A549 (cell line): ENCODE data around the gene CTNNA3. TPM values are rescaled to one million over a fixed set of nuclear protein-coding genes. Genes with fewer than 3 reads are reported as not detected.

Experiments used
- ATAC-seq, 2 experiments: fragments of 200-7000 bp in 1 of 2; fragments of >200 bp in 1 of 2; cut with Nextera tagmentation in 1 of 2; cut with Tn5 transposase in 1 of 2; 3 replicates each; pipeline versions ENCODE4 v1.8.0 to v1.9.1; 2018 to 2020; ENCODE audit warnings: mild to moderate bottlenecking in 1 of 2, moderate library complexity in 1 of 2
- CTCF ChIA-PET: fragments of 300-600 bp; sonication (Branson Sonifier 250); formaldehyde crosslinking; extraction: SDS; loops from one replicate; lab custom pipeline; 2021; ENCODE audit warnings: antibody characterized with exemption, inconsistent platforms; lab: Yijun Ruan, JAX
- POLR2A ChIA-PET: fragments of 350-600 bp; formaldehyde crosslinking; extraction: SDS; loops from one replicate; lab custom pipeline; 2021; ENCODE audit warnings: antibody characterized with exemption, inconsistent platforms; lab: Yijun Ruan, JAX
- DNase-seq, 2 experiments: peaks; one replicate each; pipeline versions ENCODE4 v3.0.0 to v3.0.0-alpha.2; 2011 to 2016; ENCODE audit warnings: low read depth in 1 of 2, low spot score in 1 of 2
- FAIRE-seq: peaks from 2 replicates; lab custom pipeline; 2011; peaks lifted over from hg19 to GRCh38; lab: Jason Lieb, UNC
- H3K27ac ChIP-seq, 2 experiments: fragments of >200 bp; sonication (Bioruptor Twin); formaldehyde crosslinking; 3 replicates each; pipeline ENCODE4 v1.5.1; 2016 to 2017
- H3K4me1 ChIP-seq: fragments of >200 bp; sonication (Bioruptor Twin); formaldehyde crosslinking; 3 replicates; pipeline ENCODE4 v1.6.1; 2016
- H3K4me2 ChIP-seq: fragments of >200 bp; sonication (Bioruptor Twin); formaldehyde crosslinking; 3 replicates; pipeline ENCODE4 v1.6.1; 2016
- H3K4me3 ChIP-seq: fragments of >200 bp; sonication (Bioruptor Twin); formaldehyde crosslinking; 3 replicates; pipeline ENCODE4 v1.5.1; 2016
- H3K9me3 ChIP-seq: fragments of >200 bp; sonication (Bioruptor Twin); formaldehyde crosslinking; 3 replicates; pipeline ENCODE4 v1.6.1; 2016
- BHLHE40 ChIP-seq: IDR thresholded peaks from 2 replicates; pipeline ENCODE4 v1.6.1; 2012; ENCODE audit warnings: low read depth, low read length, inconsistent platforms
- CBX2 ChIP-seq: fragments of 200-600 bp; sonication (generic); IDR thresholded peaks from 2 replicates; pipeline ENCODE4 v1.6.1; 2016; ENCODE audit warnings: low read depth, mild to moderate bottlenecking, borderline replicate concordance
- CHD2 ChIP-seq: fragments of 150-350 bp; IDR thresholded peaks from 2 replicates; pipeline ENCODE4 v1.6.1; 2014; ENCODE audit warnings: low read length; ENCODE audit not compliant: partially characterized antibody
- FOSL2 ChIP-seq, 2 experiments: fragments of 450-650 bp in 1 of 2; fragments of >200 bp in 1 of 2; sonication (Bioruptor Twin) in 1 of 2; formaldehyde crosslinking; IDR thresholded peaks; 2 replicates each; pipeline versions ENCODE4 v1.5.0 to v1.6.1; 2016 to 2020; ENCODE audit warnings: mild to moderate bottlenecking in 1 of 2, moderate library complexity in 1 of 2
- GATA3 ChIP-seq: IDR thresholded peaks from 2 replicates; pipeline ENCODE4 v1.6.1; 2012; ENCODE audit warnings: borderline replicate concordance
- HDAC2 ChIP-seq: fragments of 200-600 bp; sonication (generic); IDR thresholded peaks from 2 replicates; pipeline ENCODE4 v1.6.1; 2016
- HEYL ChIP-seq: fragments of 250-450 bp; sonication (Bioruptor Pico); IDR thresholded peaks from 2 replicates; pipeline ENCODE4 v1.8.0; 2021; ENCODE audit warnings: mild to moderate bottlenecking, moderate library complexity
- JUN ChIP-seq, 2 experiments: fragments of >200 bp; sonication (Bioruptor Twin); formaldehyde crosslinking; IDR thresholded peaks; 2 replicates in 1 of 2; 3 replicates in 1 of 2; pipeline ENCODE4 v1.6.1; 2016 to 2017
- KDM1A ChIP-seq: fragments of 200-600 bp; sonication (generic); IDR thresholded peaks from 2 replicates; pipeline ENCODE4 v1.6.1; 2016; ENCODE audit warnings: low read depth, mild to moderate bottlenecking
- KDM5A ChIP-seq: fragments of 200-600 bp; sonication (generic); IDR thresholded peaks from 2 replicates; pipeline ENCODE4 v1.6.1; 2016; ENCODE audit warnings: antibody characterized with exemption, mild to moderate bottlenecking
- MAFK ChIP-seq: fragments of 450-650 bp; IDR thresholded peaks from 2 replicates; pipeline ENCODE4 v1.6.1; 2014; ENCODE audit not compliant: partially characterized antibody
- MYC ChIP-seq: IDR thresholded peaks from 2 replicates; pipeline ENCODE4 v1.6.1; 2012; ENCODE audit warnings: mild to moderate bottlenecking, inconsistent platforms, low read length, improper control_type of control experiment, borderline replicate concordance
- NFE2L2 ChIP-seq: fragments of 150-350 bp; conservative IDR thresholded peaks from 2 replicates; pipeline ENCODE4 v1.6.1; 2014; ENCODE audit warnings: low read length
- NR3C1 ChIP-seq: fragments of >200 bp; sonication (Bioruptor Twin); formaldehyde crosslinking; IDR thresholded peaks from 3 replicates; pipeline ENCODE4 v1.6.1; 2017
- PHF8 ChIP-seq: fragments of 200-600 bp; sonication (generic); IDR thresholded peaks from 2 replicates; pipeline ENCODE4 v1.6.1; 2016; ENCODE audit warnings: low read depth, mild to moderate bottlenecking, antibody characterized with exemption, moderate library complexity, borderline replicate concordance
- POLR2A ChIP-seq: IDR thresholded peaks from 2 replicates; pipeline ENCODE4 v1.6.1; 2012; ENCODE audit warnings: mild to moderate bottlenecking, low read length
- RCOR1 ChIP-seq: fragments of 150-350 bp; IDR thresholded peaks from 2 replicates; pipeline ENCODE4 v1.6.1; 2014; ENCODE audit warnings: antibody characterized with exemption, low read length, low read depth
- RFX5 ChIP-seq: fragments of 450-650 bp; IDR thresholded peaks from 2 replicates; pipeline ENCODE4 v1.7.1; 2014; ENCODE audit warnings: antibody characterized with exemption, mild to moderate bottlenecking, moderate library complexity
- SMC3 ChIP-seq: fragments of >200 bp; sonication (Bioruptor Twin); formaldehyde crosslinking; IDR thresholded peaks from 3 replicates; pipeline ENCODE4 v1.6.1; 2018; ENCODE audit warnings: inconsistent platforms
- SREBF2 ChIP-seq: fragments of 450-650 bp; IDR thresholded peaks from 2 replicates; pipeline ENCODE4 v1.6.1; 2014; ENCODE audit warnings: mild to moderate bottlenecking, moderate library complexity
- ZNF302 ChIP-seq: fragments of 250-450 bp; sonication (Bioruptor Pico); IDR thresholded peaks from 2 replicates; pipeline ENCODE4 v1.9.0; 2021; ENCODE audit warnings: inconsistent platforms, mild to moderate bottlenecking, moderate library complexity
- WGBS: methylation state at CpG from one replicate; pipeline ENCODE4 v1.1.6; 2017; ENCODE audit errors: missing lambda C conversion rate; 5-methylcytosine and 5-hydroxymethylcytosine counted together
- polyA plus RNA-seq, 4 experiments: library from polyadenylated mRNA; depleted of rRNA in 3 of 4; stranded (reverse); fragments of >200 nt; fragmentation: RNase III in 1 of 4; extraction: RNeasy Plus Mini Kit Qiagen cat#74134 plus additional on column Dnase treatment in 1 of 4; gene quantifications; 2 replicates in 3 of 4; 3 replicates in 1 of 4; pipeline ENCODE4 v1.2.3, GENCODE V29; 2011 to 2017
- TF ChIP-seq, protein P1 (sequence below): IDR thresholded peaks from 2 replicates; pipeline ENCODE4 v1.6.1; 2012
- TF ChIP-seq, protein P2 (sequence below): fragments of >200 bp; sonication (Bioruptor Twin); formaldehyde crosslinking; IDR thresholded peaks from 3 replicates; pipeline ENCODE4 v1.5.1; 2016
- TF ChIP-seq, protein P3 (sequence below): fragments of >200 bp; sonication (Bioruptor Twin); formaldehyde crosslinking; IDR thresholded peaks from 2 replicates; pipeline ENCODE4 v1.6.1; 2016
- TF ChIP-seq, protein P4 (sequence below): fragments of 250-450 bp; sonication (Bioruptor Pico); IDR thresholded peaks from 2 replicates; pipeline ENCODE4 v1.5.0; 2021; ENCODE audit warnings: mild to moderate bottlenecking, moderate library complexity, borderline replicate concordance

Gene CTNNA3
- polyA plus RNA-seq, 2 of the 4 experiments (the other 2 are of a cell fraction), result not detected

DNA sequence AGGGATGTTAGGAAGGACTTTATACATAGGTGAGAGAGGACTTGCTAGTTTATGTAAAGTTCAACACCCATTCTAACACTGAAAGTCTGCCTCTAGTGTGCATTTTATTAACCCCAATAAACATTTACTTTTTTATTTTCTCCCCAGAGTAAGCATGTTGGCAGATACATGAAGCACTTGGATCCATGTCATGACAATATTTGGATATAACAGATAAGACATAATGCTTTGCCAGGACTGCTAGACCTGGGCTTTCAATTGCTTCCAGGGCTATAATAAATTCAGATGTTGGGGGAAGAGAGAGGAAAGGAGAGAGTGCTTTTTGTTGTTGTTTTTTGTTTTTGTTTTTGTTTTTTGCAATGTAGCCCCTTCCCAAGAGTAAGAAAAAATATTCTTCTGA lies 1039.5 kb downstream of the CTNNA3 start:
- POLR2A ChIA-PET, result no interaction called here
- Histone ChIP-seq H3K27ac (no peak overlapping the region), H3K9me3 (peaks cover 3% of the 10 kb centered on the region; the same call in 1 of the 3 replicates), H3K4me3 (no peak overlapping the region), H3K4me1 (no peaks in the 10 kb centered on the region), H3K4me2 (no peak overlapping the region)
- CTCF ChIA-PET, result no interaction called here
- DNase-seq (no peak), ATAC-seq (no peak), FAIRE-seq (no peak)
- no peak for TF ChIP-seq JUN (IDR thresholded peaks at IDR 0.05)
- TF ChIP-seq, protein P1, sequence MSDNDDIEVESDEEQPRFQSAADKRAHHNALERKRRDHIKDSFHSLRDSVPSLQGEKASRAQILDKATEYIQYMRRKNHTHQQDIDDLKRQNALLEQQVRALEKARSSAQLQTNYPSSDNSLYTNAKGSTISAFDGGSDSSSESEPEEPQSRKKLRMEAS, result no peak
- no peak for TF ChIP-seq HDAC2
- no peak for TF ChIP-seq NR3C1
- TF ChIP-seq KDM5A, result no peak
- TF ChIP-seq NFE2L2, result no peak
- TF ChIP-seq CHD2, result no peak
- TF ChIP-seq, protein P2, sequence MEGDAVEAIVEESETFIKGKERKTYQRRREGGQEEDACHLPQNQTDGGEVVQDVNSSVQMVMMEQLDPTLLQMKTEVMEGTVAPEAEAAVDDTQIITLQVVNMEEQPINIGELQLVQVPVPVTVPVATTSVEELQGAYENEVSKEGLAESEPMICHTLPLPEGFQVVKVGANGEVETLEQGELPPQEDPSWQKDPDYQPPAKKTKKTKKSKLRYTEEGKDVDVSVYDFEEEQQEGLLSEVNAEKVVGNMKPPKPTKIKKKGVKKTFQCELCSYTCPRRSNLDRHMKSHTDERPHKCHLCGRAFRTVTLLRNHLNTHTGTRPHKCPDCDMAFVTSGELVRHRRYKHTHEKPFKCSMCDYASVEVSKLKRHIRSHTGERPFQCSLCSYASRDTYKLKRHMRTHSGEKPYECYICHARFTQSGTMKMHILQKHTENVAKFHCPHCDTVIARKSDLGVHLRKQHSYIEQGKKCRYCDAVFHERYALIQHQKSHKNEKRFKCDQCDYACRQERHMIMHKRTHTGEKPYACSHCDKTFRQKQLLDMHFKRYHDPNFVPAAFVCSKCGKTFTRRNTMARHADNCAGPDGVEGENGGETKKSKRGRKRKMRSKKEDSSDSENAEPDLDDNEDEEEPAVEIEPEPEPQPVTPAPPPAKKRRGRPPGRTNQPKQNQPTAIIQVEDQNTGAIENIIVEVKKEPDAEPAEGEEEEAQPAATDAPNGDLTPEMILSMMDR, result no peak
- no peak for TF ChIP-seq PHF8
- TF ChIP-seq POLR2A, result no peak
- TF ChIP-seq HEYL (CRISPR knock-in tag), result no peak
- TF ChIP-seq CBX2, result no peak
- TF ChIP-seq, protein P3, sequence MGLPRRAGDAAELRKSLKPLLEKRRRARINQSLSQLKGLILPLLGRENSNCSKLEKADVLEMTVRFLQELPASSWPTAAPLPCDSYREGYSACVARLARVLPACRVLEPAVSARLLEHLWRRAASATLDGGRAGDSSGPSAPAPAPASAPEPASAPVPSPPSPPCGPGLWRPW, result no peak
- TF ChIP-seq MAFK, result no peak
- no peak for TF ChIP-seq RCOR1

DNA sequence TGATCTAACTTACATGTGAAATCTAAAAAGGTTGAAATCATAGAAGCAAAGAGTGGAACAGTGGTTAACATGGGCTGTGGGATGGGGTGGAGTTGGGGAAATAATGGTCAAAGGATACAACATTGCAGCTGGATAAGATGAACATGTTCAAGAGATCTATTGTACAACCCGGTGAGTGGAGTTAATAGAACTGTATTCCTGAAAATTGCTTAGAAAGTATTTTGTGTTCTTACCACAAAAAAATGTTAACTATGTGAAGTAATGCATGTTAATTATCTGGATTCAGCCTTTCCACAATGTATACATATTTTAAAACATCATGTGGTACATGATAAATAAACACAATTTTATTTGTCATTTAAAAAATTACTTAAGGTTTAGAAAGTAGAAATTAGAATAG lies 1041.1 kb downstream of the CTNNA3 start:
- Histone ChIP-seq H3K4me1 (no peaks in the 10 kb centered on the region), H3K9me3 (peaks cover 3% of the 10 kb centered on the region; the same call in 1 of the 3 replicates), H3K4me2 (no peak overlapping the region), H3K4me3 (no peak overlapping the region), H3K27ac (no peak overlapping the region)
- WGBS, result 0% methylated on average over 1 of the region's 1 CpG
- ATAC-seq, result no peak
- no peak for FAIRE-seq
- TF ChIP-seq ZNF302 (CRISPR knock-in tag) (no peak), BHLHE40 (no peak), HEYL (CRISPR knock-in tag) (no peak), HDAC2 (no peak), RFX5 (no peak), KDM1A (no peak), PHF8 (no peak), CBX2 (no peak), SMC3 (no peak), GATA3 (no peak), SREBF2 (no peak), NFE2L2 (no peak), JUN (IDR thresholded peaks at IDR 0.05) (no peak), POLR2A (no peak)
- DNase-seq, result no peak
- CTCF ChIA-PET, result no interaction called here
- POLR2A ChIA-PET, result no interaction called here

DNA sequence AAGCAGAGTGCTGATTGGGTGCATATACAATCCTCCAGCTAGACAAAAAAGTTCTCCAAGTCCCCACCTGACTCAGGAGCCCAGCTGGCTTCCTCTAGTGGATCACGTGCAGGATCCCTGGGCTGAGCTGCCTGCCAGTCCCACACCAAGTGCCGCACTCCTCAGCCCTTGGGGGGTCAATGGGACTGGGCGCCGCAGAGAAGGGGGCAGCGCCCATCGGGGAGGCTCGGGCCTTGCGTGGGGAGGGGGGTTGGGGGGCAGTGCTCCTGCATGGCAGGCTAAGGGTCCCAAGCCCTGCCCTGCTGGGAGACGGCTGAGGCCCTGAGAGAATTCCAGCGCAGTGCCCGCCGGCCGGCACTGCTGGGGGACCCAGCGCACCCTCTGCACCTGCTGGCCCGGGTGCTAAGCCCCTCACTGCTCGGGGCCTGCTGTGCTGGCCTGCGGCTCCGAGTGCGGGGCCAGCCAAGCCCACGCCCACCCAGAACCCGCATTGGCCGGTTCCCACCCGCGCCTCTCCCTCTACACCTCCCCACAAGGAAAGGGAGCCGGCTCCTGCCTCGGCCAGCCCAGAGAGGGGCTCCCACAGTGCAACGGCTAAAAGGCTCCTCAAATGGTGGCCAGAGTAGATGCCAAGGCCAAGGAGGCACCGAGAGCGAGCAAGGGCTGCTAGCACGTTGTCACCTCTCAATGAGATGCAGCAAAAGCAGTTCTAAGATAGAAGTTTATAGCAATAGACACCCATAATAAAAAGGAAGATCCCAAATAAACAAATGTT lies 1044.5 kb downstream of the CTNNA3 start:
- DNase-seq (no peak), ATAC-seq (no peak), FAIRE-seq (no peak)
- Histone ChIP-seq H3K4me3 (no peak overlapping the region), H3K27ac (no peak overlapping the region), H3K4me2 (no peak overlapping the region), H3K4me1 (no peaks in the 10 kb centered on the region)
- CTCF ChIA-PET, result no interaction called here
- TF ChIP-seq SREBF2 (no peak), FOSL2 (IDR thresholded peaks at IDR 0.05) (no peak), FOSL2 (CRISPR knock-in tag; IDR thresholded peaks at IDR 0.05) (no peak), MYC (no peak)
- TF ChIP-seq, protein P4, sequence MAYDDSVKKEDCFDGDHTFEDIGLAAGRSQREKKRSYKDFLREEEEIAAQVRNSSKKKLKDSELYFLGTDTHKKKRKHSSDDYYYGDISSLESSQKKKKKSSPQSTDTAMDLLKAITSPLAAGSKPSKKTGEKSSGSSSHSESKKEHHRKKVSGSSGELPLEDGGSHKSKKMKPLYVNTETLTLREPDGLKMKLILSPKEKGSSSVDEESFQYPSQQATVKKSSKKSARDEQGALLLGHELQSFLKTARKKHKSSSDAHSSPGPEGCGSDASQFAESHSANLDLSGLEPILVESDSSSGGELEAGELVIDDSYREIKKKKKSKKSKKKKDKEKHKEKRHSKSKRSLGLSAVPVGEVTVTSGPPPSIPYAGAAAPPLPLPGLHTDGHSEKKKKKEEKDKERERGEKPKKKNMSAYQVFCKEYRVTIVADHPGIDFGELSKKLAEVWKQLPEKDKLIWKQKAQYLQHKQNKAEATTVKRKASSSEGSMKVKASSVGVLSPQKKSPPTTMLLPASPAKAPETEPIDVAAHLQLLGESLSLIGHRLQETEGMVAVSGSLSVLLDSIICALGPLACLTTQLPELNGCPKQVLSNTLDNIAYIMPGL (CRISPR knock-in tag), result no peak
- TF ChIP-seq, all 56 proteins: peak for 0
- POLR2A ChIA-PET, result no interaction called here
- peaks cover 3% of the 10 kb centered on the region; the same call in 1 of the 3 replicates for H3K9me3 ChIP-seq
- 6% methylated on average over 5 of the region's 30 CpGs for WGBS
